CD14-positive monocyte (primary cell): ENCODE data around the gene PDIA6. TPM values are rescaled to one million over a fixed set of nuclear protein-coding genes. Genes with fewer than 3 reads are reported as not detected.
A peak's percentile ranks its signal among the peaks of the same experiment; 100 is the strongest.

Experiments used
- DNase-seq, 3 donors: peaks; one replicate each; pipeline ENCODE4 v3.0.0-alpha.2; 2011 to 2022
- H2AFZ ChIP-seq: 2 replicates; pipeline ENCODE4 v1.6.0; 2012; ENCODE audit warnings: mild to moderate bottlenecking, low read depth, low read length, inconsistent platforms; ENCODE audit not compliant: insufficient read depth, poor library complexity, severe bottlenecking
- H3K27ac ChIP-seq, 2 donors: 1 replicate in 1 of 2; 2 replicates in 1 of 2; pipeline ENCODE4 v1.5.1; 2012 to 2013; ENCODE audit warnings: low read length in 2 of 2, control low read depth in 1 of 2, inconsistent platforms in 1 of 2, low read depth in 1 of 2, mild to moderate bottlenecking in 1 of 2
- H3K27me3 ChIP-seq, 2 donors: one replicate each; pipeline versions ENCODE4 v1.6.0 to v1.6.1; 2011 to 2013; ENCODE audit warnings: low read length in 2 of 2; ENCODE audit not compliant: control insufficient read depth in 2 of 2, insufficient read depth in 2 of 2
- H3K36me3 ChIP-seq, 2 donors: replicated peaks in 1 of 2; 1 replicate in 1 of 2; 2 replicates in 1 of 2; pipeline versions ENCODE4 v1.5.1 to v1.6.1; 2012 to 2013; ENCODE audit warnings: low read length in 2 of 2, control low read depth in 1 of 2, inconsistent platforms in 1 of 2, mild to moderate bottlenecking in 1 of 2; ENCODE audit not compliant: insufficient read depth in 2 of 2, control insufficient read depth in 1 of 2
- H3K4me1 ChIP-seq, 2 donors: 1 replicate in 1 of 2; 2 replicates in 1 of 2; pipeline versions ENCODE4 v1.5.1 to v1.6.1; 2012 to 2013; ENCODE audit warnings: low read length in 2 of 2, control low read depth in 1 of 2, inconsistent platforms in 1 of 2, mild to moderate bottlenecking in 1 of 2, moderate library complexity in 1 of 2; ENCODE audit not compliant: insufficient read depth in 2 of 2, control insufficient read depth in 1 of 2
- H3K4me2 ChIP-seq: replicated peaks from 2 replicates; pipeline ENCODE3; 2012; ENCODE audit warnings: low read length, moderate library complexity, mild to moderate bottlenecking; ENCODE audit not compliant: poor library complexity, severe bottlenecking; ENCODE audit errors: extremely low read depth
- H3K4me3 ChIP-seq, 3 experiments: fragments of 200-600 bp in 1 of 3; sonication (generic) in 1 of 3; replicated peaks in 1 of 3; 1 replicate in 2 of 3; 2 replicates in 1 of 3; pipeline ENCODE4 v1.5.1; 2011 to 2013; ENCODE audit warnings: low read length in 3 of 3, mild to moderate bottlenecking in 3 of 3, control low read depth in 2 of 3, low read depth in 2 of 3, inconsistent platforms in 1 of 3, moderate library complexity in 1 of 3
- H3K79me2 ChIP-seq: 2 replicates; pipeline ENCODE4 v1.6.0; 2012; ENCODE audit warnings: mild to moderate bottlenecking, control low read depth, inconsistent platforms, low read length, moderate library complexity; ENCODE audit not compliant: insufficient read depth
- H3K9ac ChIP-seq: 2 replicates; pipeline ENCODE4 v1.6.0; 2017; ENCODE audit warnings: low read length, mild to moderate bottlenecking; ENCODE audit not compliant: insufficient read depth, poor library complexity, severe bottlenecking
- H3K9me3 ChIP-seq, 2 donors: replicated peaks in 1 of 2; 1 replicate in 1 of 2; 2 replicates in 1 of 2; pipeline versions ENCODE4 v1.5.1 to v1.6.1; 2012 to 2013; ENCODE audit warnings: low read length in 2 of 2, control low read depth in 1 of 2; ENCODE audit not compliant: control insufficient read depth in 1 of 2, insufficient read depth in 1 of 2
- H4K20me1 ChIP-seq: 2 replicates; pipeline ENCODE4 v1.6.0; 2012; ENCODE audit warnings: mild to moderate bottlenecking, low read length, control low read depth, moderate library complexity; ENCODE audit not compliant: insufficient read depth
- H3K27ac Mint-ChIP-seq, 7 donors: one replicate each; pipeline ENCODE4 v1.8.0; 2020; ENCODE audit warnings: mild to moderate bottlenecking in 7 of 7, mixed read lengths in 7 of 7, moderate library complexity in 6 of 7, inconsistent platforms in 2 of 7
- H3K27me3 Mint-ChIP-seq, 3 donors: one replicate each; pipeline ENCODE4 v1.8.0; 2021 to 2022; ENCODE audit warnings: low read depth in 3 of 3, mild to moderate bottlenecking in 3 of 3, mixed read lengths in 3 of 3, moderate library complexity in 3 of 3, inconsistent platforms in 1 of 3
- H3K36me3 Mint-ChIP-seq, 2 donors: one replicate each; pipeline ENCODE4 v1.8.0; 2020; ENCODE audit warnings: mixed read lengths in 2 of 2, inconsistent platforms in 1 of 2, mild to moderate bottlenecking in 1 of 2
- H3K4me1 Mint-ChIP-seq: one replicate; pipeline ENCODE4 v1.8.0; 2020; ENCODE audit warnings: mild to moderate bottlenecking, mixed read lengths
- H3K4me3 Mint-ChIP-seq, 2 donors: one replicate each; pipeline ENCODE4 v1.8.0; 2020; ENCODE audit warnings: mild to moderate bottlenecking in 2 of 2, mixed read lengths in 2 of 2, moderate library complexity in 1 of 2
- H3K9me3 Mint-ChIP-seq, 7 donors: one replicate each; pipeline ENCODE4 v1.8.0; 2020 to 2022; ENCODE audit warnings: mixed read lengths in 7 of 7, mild to moderate bottlenecking in 6 of 7, moderate library complexity in 6 of 7, inconsistent platforms in 2 of 7
- WGBS: methylation state at CpG from one replicate; pipeline ENCODE4 v1.1.5; 2013; ENCODE audit warnings: missing lambda C conversion rate; ENCODE audit not compliant: insufficient coverage; 5-methylcytosine and 5-hydroxymethylcytosine counted together
- intact Hi-C, 2 donors: fragments of 100-400 bp; cut with micrococcal nuclease; formaldehyde crosslinking; loops; one replicate each; pipeline versions ENCODE4 v1.15.0 to v1.15.1; 2023
- polyA plus RNA-seq, 3 donors: library from polyadenylated mRNA; depleted of rRNA in 1 of 3; unstranded in 2 of 3; stranded (reverse) in 1 of 3; fragments of 300-500 nt in 2 of 3; fragments of >200 nt in 1 of 3; fragmentation: Illumina TruSeq in 2 of 3; gene quantifications; 1 replicate in 2 of 3; 2 replicates in 1 of 3; pipeline ENCODE4 v1.2.3, GENCODE V29; 2012 to 2021
- TF ChIP-seq, protein P1 (sequence below): fragments of 200-600 bp; IDR thresholded peaks from one replicate; pipeline ENCODE4 v1.8.0; 2022; ENCODE audit warnings: antibody characterized with exemption, mild to moderate bottlenecking

The PDIA6 gene
- polyA plus RNA-seq, 3 donors: 49.8 to 187 (median 166) TPM

DNA sequence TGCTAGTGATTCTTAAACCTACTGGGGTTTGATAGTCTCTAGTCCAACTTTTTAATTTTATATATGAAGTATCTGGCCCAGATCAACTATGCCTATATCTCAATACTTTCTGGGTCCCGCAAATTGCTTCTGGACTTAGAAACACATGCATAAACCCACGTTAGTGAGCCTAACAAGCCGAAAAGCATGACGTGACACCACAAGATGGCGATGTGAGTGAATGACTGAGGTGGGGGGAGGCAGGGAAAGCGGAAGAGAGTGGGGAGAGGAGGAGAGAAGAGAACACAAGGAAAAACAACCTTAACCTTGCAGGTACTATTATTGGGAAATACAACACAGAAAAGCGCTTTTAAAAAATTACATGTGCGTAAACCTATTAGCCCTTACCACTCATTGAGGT lies 13.8 kb downstream of the PDIA6 start:
- peak overlapping the region in 1 of 7 donors; percentile 69 for H3K27ac Mint-ChIP-seq
- Histone ChIP-seq H3K27ac (no peak overlapping the region), H3K36me3 (peaks cover 46 to 91% of the 10 kb centered on the region in 2 donors)

DNA sequence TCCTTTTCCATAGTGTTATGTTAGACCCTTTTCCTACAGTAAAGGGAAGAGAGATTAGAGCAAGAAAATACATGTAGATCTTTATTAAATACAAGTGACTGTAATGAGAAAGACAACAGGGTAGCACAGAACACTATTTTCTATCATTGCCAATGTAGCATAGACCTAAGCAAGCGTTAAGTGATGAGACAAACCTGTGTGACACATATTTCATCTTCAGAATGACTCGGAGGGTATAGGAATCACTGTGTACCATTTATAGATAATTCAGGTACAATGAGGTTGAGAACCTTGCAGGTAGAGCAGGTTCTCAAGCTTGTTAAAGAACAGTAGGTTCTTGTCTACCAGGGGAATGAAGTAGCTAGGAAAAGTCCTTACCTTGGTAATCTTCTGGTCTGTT lies 15.9 kb downstream of the PDIA6 start:
- H3K79me2 ChIP-seq: peaks cover 56% of the 10 kb centered on the region
- intact Hi-C loops: no loop called here
- no peak for DNase-seq
- no peak overlapping the region for H3K27ac ChIP-seq
- no peaks in the 10 kb centered on the region for H3K9me3 ChIP-seq
- no peak overlapping the region for H3K4me2 ChIP-seq
- H3K9ac ChIP-seq: no peak overlapping the region
- H3K27ac Mint-ChIP-seq: no peak overlapping the region
- peaks cover 63 to 98% of the 10 kb centered on the region in 2 donors for H3K36me3 ChIP-seq
- TF ChIP-seq, protein P1, sequence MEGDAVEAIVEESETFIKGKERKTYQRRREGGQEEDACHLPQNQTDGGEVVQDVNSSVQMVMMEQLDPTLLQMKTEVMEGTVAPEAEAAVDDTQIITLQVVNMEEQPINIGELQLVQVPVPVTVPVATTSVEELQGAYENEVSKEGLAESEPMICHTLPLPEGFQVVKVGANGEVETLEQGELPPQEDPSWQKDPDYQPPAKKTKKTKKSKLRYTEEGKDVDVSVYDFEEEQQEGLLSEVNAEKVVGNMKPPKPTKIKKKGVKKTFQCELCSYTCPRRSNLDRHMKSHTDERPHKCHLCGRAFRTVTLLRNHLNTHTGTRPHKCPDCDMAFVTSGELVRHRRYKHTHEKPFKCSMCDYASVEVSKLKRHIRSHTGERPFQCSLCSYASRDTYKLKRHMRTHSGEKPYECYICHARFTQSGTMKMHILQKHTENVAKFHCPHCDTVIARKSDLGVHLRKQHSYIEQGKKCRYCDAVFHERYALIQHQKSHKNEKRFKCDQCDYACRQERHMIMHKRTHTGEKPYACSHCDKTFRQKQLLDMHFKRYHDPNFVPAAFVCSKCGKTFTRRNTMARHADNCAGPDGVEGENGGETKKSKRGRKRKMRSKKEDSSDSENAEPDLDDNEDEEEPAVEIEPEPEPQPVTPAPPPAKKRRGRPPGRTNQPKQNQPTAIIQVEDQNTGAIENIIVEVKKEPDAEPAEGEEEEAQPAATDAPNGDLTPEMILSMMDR: no peak
- no peak overlapping the region for H2AFZ ChIP-seq
- no CpG with 5 or more reads among the region's 2 CpGs for WGBS
- peaks cover 52% of the 10 kb centered on the region for H4K20me1 ChIP-seq
- no peak overlapping the region for H3K4me3 ChIP-seq
- no peaks in the 10 kb centered on the region for H3K27me3 Mint-ChIP-seq
- H3K4me3 Mint-ChIP-seq: no peak overlapping the region
- H3K4me1 ChIP-seq: no peaks in the 10 kb centered on the region
- no peaks in the 10 kb centered on the region for H3K9me3 Mint-ChIP-seq
- peaks cover 72 to 91% of the 10 kb centered on the region in 2 donors for H3K36me3 Mint-ChIP-seq
- H3K4me1 Mint-ChIP-seq: no peaks in the 10 kb centered on the region
- no peaks in the 10 kb centered on the region for H3K27me3 ChIP-seq

More for the DNA sequence above, 13.8 kb downstream of the PDIA6 start:
- Histone ChIP-seq H3K9me3 (no peaks in the 10 kb centered on the region), H3K27me3 (no peaks in the 10 kb centered on the region), H3K79me2 (peaks cover 77% of the 10 kb centered on the region), H3K4me2 (no peak overlapping the region), H2AFZ (no peak overlapping the region), H3K4me1 (no peaks in the 10 kb centered on the region), H3K9ac (no peak overlapping the region), H4K20me1 (peaks cover 73% of the 10 kb centered on the region), H3K4me3 (no peak overlapping the region)
- TF ChIP-seq, protein P1: no peak
- Mint-ChIP-seq H3K36me3 (peaks cover 60 to 80% of the 10 kb centered on the region in 2 donors), H3K4me1 (peaks cover 2% of the 10 kb centered on the region), H3K27me3 (no peaks in the 10 kb centered on the region), H3K9me3 (no peaks in the 10 kb centered on the region), H3K4me3 (no peak overlapping the region)
- no peak for DNase-seq
- intact Hi-C loops: no loop called here
- WGBS: 62% methylated on average over 3 of the region's 8 CpGs
